Measurements from ENCODE around the gene NT5E.

The NT5E gene

GRCh38 chr6:85482206-85482904 lies 32.5 kb downstream of the NT5E start:
- TF ChIP-seq GATA3 (IDR thresholded peaks at IDR 0.05; ENCODE audit: low read depth, low read length): no peak
- no peak for TF ChIP-seq GATA2 (IDR thresholded peaks at IDR 0.05; ENCODE audit: low read depth, low read length)

- no peak for TF ChIP-seq GATA3 (IDR thresholded peaks at IDR 0.05; ENCODE audit: low read depth, low read length)
- no peak for TF ChIP-seq GATA2 (IDR thresholded peaks at IDR 0.05; ENCODE audit: low read depth, low read length)
These were observed 33.2 kb downstream of the NT5E start for GRCh38 chr6:85482905-85483700.

GRCh38 chr6:85483846-85484245 lies 34.0 kb downstream of the NT5E start:
- TF ChIP-seq GATA3 (IDR thresholded peaks at IDR 0.05; ENCODE audit: low read depth, low read length) (no peak), GATA2 (IDR thresholded peaks at IDR 0.05; ENCODE audit: low read depth, low read length) (no peak)

- TF ChIP-seq GATA3 (IDR thresholded peaks at IDR 0.05; ENCODE audit: low read depth, low read length) (no peak), GATA2 (IDR thresholded peaks at IDR 0.05; ENCODE audit: low read depth, low read length) (no peak)
These were observed 35.1 kb downstream of the NT5E start for GRCh38 chr6:85484948-85485347.

GRCh38 chr6:85490516-85491248 lies 40.8 kb downstream of the NT5E start:
- TF ChIP-seq GATA3 (IDR thresholded peaks at IDR 0.05; ENCODE audit: low read depth, low read length) (no peak), GATA2 (IDR thresholded peaks at IDR 0.05; ENCODE audit: low read depth, low read length) (no peak)

- TF ChIP-seq GATA2 (IDR thresholded peaks at IDR 0.05; ENCODE audit: low read depth, low read length): no peak
- TF ChIP-seq GATA3 (IDR thresholded peaks at IDR 0.05; ENCODE audit: low read depth, low read length): no peak
These were observed 43.5 kb downstream of the NT5E start for GRCh38 chr6:85493389-85493788.

- no peak for TF ChIP-seq GATA3 (IDR thresholded peaks at IDR 0.05; ENCODE audit: low read depth, low read length)
- TF ChIP-seq GATA2 (IDR thresholded peaks at IDR 0.05; ENCODE audit: low read depth, low read length): no peak
These were observed 45.0 kb downstream of the NT5E start for GRCh38 chr6:85494547-85495536.

- TF ChIP-seq GATA2 (IDR thresholded peaks at IDR 0.05; ENCODE audit: low read depth, low read length) (no peak), GATA3 (IDR thresholded peaks at IDR 0.05; ENCODE audit: low read depth, low read length) (no peak)
These were observed 46.2 kb downstream of the NT5E start for GRCh38 chr6:85496009-85496579.

- TF ChIP-seq GATA2 (IDR thresholded peaks at IDR 0.05; ENCODE audit: low read depth, low read length): no peak
- no peak for TF ChIP-seq GATA3 (IDR thresholded peaks at IDR 0.05; ENCODE audit: low read depth, low read length)
These were observed 47.0 kb downstream of the NT5E start for GRCh38 chr6:85496856-85497255.

GRCh38 chr6:85498596-85499258 lies 48.8 kb downstream of the NT5E start:
- TF ChIP-seq GATA2 (IDR thresholded peaks at IDR 0.05; ENCODE audit: low read depth, low read length) (no peak), GATA3 (IDR thresholded peaks at IDR 0.05; ENCODE audit: low read depth, low read length) (no peak)

GRCh38 chr6:85506441-85507093 lies 56.7 kb downstream of the NT5E start:
- TF ChIP-seq GATA2 (IDR thresholded peaks at IDR 0.05; ENCODE audit: low read depth, low read length): no peak
- TF ChIP-seq GATA3 (IDR thresholded peaks at IDR 0.05; ENCODE audit: low read depth, low read length): no peak

- TF ChIP-seq GATA2 (IDR thresholded peaks at IDR 0.05; ENCODE audit: low read depth, low read length) (no peak), GATA3 (IDR thresholded peaks at IDR 0.05; ENCODE audit: low read depth, low read length) (no peak)
These were observed 66.3 kb downstream of the NT5E start for GRCh38 chr6:85516168-85516567.

Data from SH-SY5Y (cell line).